LNCaP clone FGC (cell line): ENCODE results near the gene AHDC1.
A peak's percentile ranks its signal among the peaks of the same experiment; 100 is the strongest.

ENCODE experiments used
- DNase-seq: peaks from one replicate; pipeline ENCODE4 v3.0.0-alpha.2; 2011; ENCODE audit warnings: low read depth
- H3K4me3 ChIP-seq: 2 replicates; pipeline ENCODE4 v1.5.1; 2011; ENCODE audit warnings: mild to moderate bottlenecking, low read depth, low read length, control low read depth
- CTCF ChIP-seq: IDR thresholded peaks from 2 replicates; pipeline ENCODE4 v1.5.1; 2012; ENCODE audit warnings: mild to moderate bottlenecking; ENCODE audit not compliant: control insufficient read depth, insufficient read depth; ENCODE audit errors: extremely low read depth

AHDC1 gene

GRCh38 chr1:27489501-27489972 is 114.4 kb downstream of the AHDC1 start:
- no peak for TF ChIP-seq CTCF
- DNase-seq: no peak
- H3K4me3 ChIP-seq: peak overlapping the region; percentile 98

GRCh38 chr1:27487966-27488884 is 115.7 kb downstream of the AHDC1 start:
- TF ChIP-seq CTCF: no peak
- DNase-seq: peak; percentile 56
- peak overlapping the region; percentile 98 for H3K4me3 ChIP-seq

GRCh38 chr1:27485363-27485762 is 118.6 kb downstream of the AHDC1 start:
- TF ChIP-seq CTCF: no peak
- DNase-seq: no peak
- no peak overlapping the region for H3K4me3 ChIP-seq
